K562 (cell line): ENCODE measurements around the gene ARF1. TPM values are rescaled to one million over a fixed set of nuclear protein-coding genes. Genes with fewer than 3 reads are reported as not detected.

Experiments used
- CBFA2T3 ChIP-seq: fragments of 450-650 bp; IDR thresholded peaks from 2 replicates; pipeline ENCODE4 v1.6.1; 2017
- FOXP1 ChIP-seq: sonication (generic); formaldehyde crosslinking; IDR thresholded peaks from 2 replicates; pipeline ENCODE4 v1.8.0; 2022; ENCODE audit warnings: mild to moderate bottlenecking, missing genetic modification reagents
- ILF3 ChIP-seq: fragments of 450-650 bp; IDR thresholded peaks from 2 replicates; pipeline ENCODE4 v1.6.1; 2018; ENCODE audit warnings: antibody characterized with exemption, mild to moderate bottlenecking, moderate library complexity, borderline replicate concordance
- LEF1 ChIP-seq: fragments of 450-650 bp; IDR thresholded peaks from 2 replicates; pipeline ENCODE4 v1.6.1; 2016; ENCODE audit warnings: mild to moderate bottlenecking
- MBD1 ChIP-seq: fragments of 250-450 bp; sonication (Bioruptor Pico); IDR thresholded peaks from 2 replicates; pipeline ENCODE4 v1.8.0; 2022; ENCODE audit warnings: inconsistent platforms
- MCM2 ChIP-seq: fragments of 450-650 bp; IDR thresholded peaks from 2 replicates; pipeline ENCODE4 v1.6.1; 2017; ENCODE audit warnings: low read depth, mild to moderate bottlenecking
- MED1 ChIP-seq: sonication (generic); formaldehyde crosslinking; IDR thresholded peaks from 2 replicates; pipeline ENCODE4 v1.8.1; 2023; ENCODE audit warnings: missing genetic modification reagents, borderline replicate concordance
- MIER1 ChIP-seq: fragments of 450-650 bp; IDR thresholded peaks from 2 replicates; pipeline ENCODE4 v1.6.1; 2016; ENCODE audit warnings: antibody characterized with exemption, mild to moderate bottlenecking, low read depth
- MXD1 ChIP-seq: fragments of 250-450 bp; sonication (Bioruptor Pico); IDR thresholded peaks from 2 replicates; pipeline ENCODE4 v1.8.0; 2021; ENCODE audit warnings: borderline replicate concordance, mild to moderate bottlenecking, moderate library complexity; ENCODE audit not compliant: poor library complexity, severe bottlenecking
- NR2C2 ChIP-seq, 2 experiments: fragments of 200-800 bp in 1 of 2; sonication (Bioruptor generic) in 1 of 2; sonication (generic) in 1 of 2; formaldehyde crosslinking in 1 of 2; IDR thresholded peaks; 2 replicates each; pipeline versions ENCODE4 v1.6.1 to v1.8.0; 2016 to 2022; ENCODE audit warnings: mild to moderate bottlenecking in 1 of 2, missing compliant biosample characterization in 1 of 2, missing genetic modification characterization in 1 of 2, missing genetic modification reagents in 1 of 2
- PML ChIP-seq: IDR thresholded peaks from 2 replicates; pipeline ENCODE4 v1.6.1; 2012; ENCODE audit warnings: low read length, inconsistent platforms
- SRSF9 ChIP-seq: fragments of 200-400 bp; formaldehyde crosslinking; IDR thresholded peaks from 2 replicates; pipeline ENCODE4 v1.6.1; 2017; ENCODE audit warnings: low read depth, low read length, borderline replicate concordance
- ZBED1 ChIP-seq: IDR thresholded peaks from 2 replicates; pipeline ENCODE4 v1.6.1; 2014
- ZBTB33 ChIP-seq: sonication (generic); formaldehyde crosslinking; IDR thresholded peaks from 2 replicates; pipeline ENCODE4 v1.8.1; 2023; ENCODE audit warnings: mild to moderate bottlenecking, missing genetic modification reagents
- ZFP36 ChIP-seq: fragments of 150-350 bp; IDR thresholded peaks from 2 replicates; pipeline ENCODE4 v1.6.1; 2018; ENCODE audit warnings: low read length, low read depth; ENCODE audit not compliant: partially characterized antibody
- ZNF277 ChIP-seq: fragments of 250-450 bp; sonication (Bioruptor Pico); IDR thresholded peaks from 2 replicates; pipeline ENCODE4 v1.8.0; 2022; ENCODE audit warnings: inconsistent platforms, mild to moderate bottlenecking, moderate library complexity, borderline replicate concordance
- polyA plus RNA-seq, 8 experiments: library from polyadenylated mRNA; depleted of rRNA in 4 of 8; stranded (reverse) in 5 of 8; unstranded in 3 of 8; fragments of >200 nt; fragmentation: Nextera tagmentation in 2 of 8; fragmentation: Illumina TruSeq in 1 of 8; extraction: Ambion mirVana in 2 of 8; extraction: Trizol in 1 of 8; gene quantifications; 2 replicates each; pipeline versions ENCODE4 v1.2.1 to v1.2.3, GENCODE V29; 2011 to 2014; ENCODE audit warnings: inconsistent platforms in 1 of 8, missing spikeins in 1 of 8
- total RNA-seq, 7 experiments: library from RNA; depleted of rRNA in 6 of 7; stranded (reverse); fragments of >200 nt in 6 of 7; fragmentation: Illumina TruSeq in 2 of 7; extraction: Trizol in 2 of 7; gene quantifications; 2 replicates each; pipeline versions ENCODE4 v1.2.1 to v1.2.3, GENCODE V29; 2011 to 2021; ENCODE audit warnings: low replicate concordance in 1 of 7
- TF ChIP-seq, protein P1 (sequence below): fragments of 250-450 bp; sonication (Bioruptor Pico); IDR thresholded peaks from 2 replicates; pipeline ENCODE4 v1.5.0; 2020; ENCODE audit warnings: mild to moderate bottlenecking, borderline replicate concordance
- TF ChIP-seq, protein P2 (sequence below), 2 experiments: fragments of 450-650 bp; conservative IDR thresholded peaks; 2 replicates each; pipeline ENCODE4 v1.6.1; 2017; ENCODE audit warnings: mild to moderate bottlenecking in 2 of 2, moderate library complexity in 2 of 2

The ARF1 gene
- total and polyA plus RNA-seq, 9 of the 15 experiments (the other 6 are each of a cell fraction or from before 2014, with no cell fraction given) = 69.8 to 593 (median 325) TPM

DNA sequence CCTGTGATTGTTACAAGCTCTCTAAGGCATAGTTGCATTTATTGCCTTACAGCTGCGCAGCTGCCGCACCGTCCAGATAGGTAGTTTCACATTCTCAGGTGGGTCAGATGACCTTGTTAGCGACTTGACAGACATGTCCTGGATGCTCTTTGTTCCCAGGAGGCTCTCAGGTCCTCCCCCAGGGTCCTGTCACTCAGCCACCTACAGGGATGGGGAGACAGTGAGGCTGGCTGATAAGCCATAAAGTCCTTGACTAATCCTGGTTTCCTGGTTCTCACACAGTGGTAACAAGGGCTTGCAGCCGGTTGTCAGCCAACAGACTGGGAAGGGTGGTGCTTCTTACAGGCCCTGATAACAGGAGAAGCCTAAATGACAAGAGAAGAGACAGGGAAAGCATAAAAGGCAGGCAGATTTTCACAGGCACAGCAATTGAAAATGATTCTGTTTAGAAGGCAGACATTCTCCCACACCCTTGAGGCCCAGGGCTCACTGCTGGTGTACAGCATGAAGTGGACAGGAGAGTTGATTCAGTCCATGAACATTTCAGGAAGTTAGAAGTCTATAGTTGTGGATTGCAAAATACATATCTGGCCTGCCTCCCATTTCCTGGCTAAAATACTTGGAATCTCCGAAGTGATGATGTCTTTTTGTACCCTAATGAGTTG, 2.9 kb downstream of the ARF1 start (continued):
- TF ChIP-seq SRSF9 = no peak
- TF ChIP-seq, protein P1, sequence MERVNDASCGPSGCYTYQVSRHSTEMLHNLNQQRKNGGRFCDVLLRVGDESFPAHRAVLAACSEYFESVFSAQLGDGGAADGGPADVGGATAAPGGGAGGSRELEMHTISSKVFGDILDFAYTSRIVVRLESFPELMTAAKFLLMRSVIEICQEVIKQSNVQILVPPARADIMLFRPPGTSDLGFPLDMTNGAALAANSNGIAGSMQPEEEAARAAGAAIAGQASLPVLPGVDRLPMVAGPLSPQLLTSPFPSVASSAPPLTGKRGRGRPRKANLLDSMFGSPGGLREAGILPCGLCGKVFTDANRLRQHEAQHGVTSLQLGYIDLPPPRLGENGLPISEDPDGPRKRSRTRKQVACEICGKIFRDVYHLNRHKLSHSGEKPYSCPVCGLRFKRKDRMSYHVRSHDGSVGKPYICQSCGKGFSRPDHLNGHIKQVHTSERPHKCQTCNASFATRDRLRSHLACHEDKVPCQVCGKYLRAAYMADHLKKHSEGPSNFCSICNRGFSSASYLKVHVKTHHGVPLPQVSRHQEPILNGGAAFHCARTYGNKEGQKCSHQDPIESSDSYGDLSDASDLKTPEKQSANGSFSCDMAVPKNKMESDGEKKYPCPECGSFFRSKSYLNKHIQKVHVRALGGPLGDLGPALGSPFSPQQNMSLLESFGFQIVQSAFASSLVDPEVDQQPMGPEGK (CRISPR knock-in tag) = no peak
- no peak for TF ChIP-seq LEF1
- no peak for TF ChIP-seq ILF3
- TF ChIP-seq MED1 = no peak
- TF ChIP-seq ZFP36 = no peak
- TF ChIP-seq, protein P2, sequence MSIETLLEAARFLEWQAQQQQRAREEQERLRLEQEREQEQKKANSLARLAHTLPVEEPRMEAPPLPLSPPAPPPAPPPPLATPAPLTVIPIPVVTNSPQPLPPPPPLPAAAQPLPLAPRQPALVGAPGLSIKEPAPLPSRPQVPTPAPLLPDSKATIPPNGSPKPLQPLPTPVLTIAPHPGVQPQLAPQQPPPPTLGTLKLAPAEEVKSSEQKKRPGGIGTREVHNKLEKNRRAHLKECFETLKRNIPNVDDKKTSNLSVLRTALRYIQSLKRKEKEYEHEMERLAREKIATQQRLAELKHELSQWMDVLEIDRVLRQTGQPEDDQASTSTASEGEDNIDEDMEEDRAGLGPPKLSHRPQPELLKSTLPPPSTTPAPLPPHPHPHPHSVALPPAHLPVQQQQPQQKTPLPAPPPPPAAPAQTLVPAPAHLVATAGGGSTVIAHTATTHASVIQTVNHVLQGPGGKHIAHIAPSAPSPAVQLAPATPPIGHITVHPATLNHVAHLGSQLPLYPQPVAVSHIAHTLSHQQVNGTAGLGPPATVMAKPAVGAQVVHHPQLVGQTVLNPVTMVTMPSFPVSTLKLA (conservative IDR thresholded peaks at IDR 0.05) = peak in 1 of 2 experiments; percentile 51; a peak in 1 of 4 replicates
- TF ChIP-seq PML = 0 out of 2 replicates have a peak, but pooled peaks have one; percentile 22
- TF ChIP-seq MCM2 = no peak
- TF ChIP-seq FOXP1 (CRISPR knock-in tag) = peak; percentile 54; the same call in 1 of the 2 replicates
- peak; percentile 90 for TF ChIP-seq CBFA2T3
- TF ChIP-seq ZNF277 (CRISPR knock-in tag) = no peak
- 0 out of 2 replicates have a peak, but pooled peaks have one; percentile 16 for TF ChIP-seq ZBTB33 (CRISPR knock-in tag)
- no peak for TF ChIP-seq MIER1
- no peak for TF ChIP-seq ZBED1
- no peak for TF ChIP-seq NR2C2 (CRISPR knock-in tag; IDR thresholded peaks at IDR 0.05)
- TF ChIP-seq NR2C2 (tag; IDR thresholded peaks at IDR 0.05) = no peak; the same call in 1 of the 2 replicates
- TF ChIP-seq MXD1 (CRISPR knock-in tag) = no peak
- TF ChIP-seq MBD1 (CRISPR knock-in tag) = no peak
